Bone marrow (tissue), 2 donors: ENCODE measurements around the gene CNNM4.

ENCODE experiments used
- DNase-seq, 2 donors: peaks; one replicate each; lab custom pipeline; 2025; lab: John Stamatoyannopoulos, UW

CNNM4 gene

GRCh38 chr2:96832408-96832753 lies 71.7 kb downstream of the CNNM4 start:
- DNase-seq = no peak

GRCh38 chr2:96832754-96833507 lies 72.2 kb downstream of the CNNM4 start:
- no peak for DNase-seq

GRCh38 chr2:96835830-96836229 lies 75.1 kb downstream of the CNNM4 start:
- DNase-seq = no peak

GRCh38 chr2:96837575-96837974 lies 76.9 kb downstream of the CNNM4 start:
- DNase-seq = no peak

GRCh38 chr2:96838345-96839292 lies 77.9 kb downstream of the CNNM4 start:
- DNase-seq = no peak

GRCh38 chr2:96839293-96839874 lies 78.7 kb downstream of the CNNM4 start:
- no peak for DNase-seq

GRCh38 chr2:96839875-96840850 lies 79.5 kb downstream of the CNNM4 start:
- no peak for DNase-seq

GRCh38 chr2:96841701-96842495 lies 81.2 kb downstream of the CNNM4 start:
- DNase-seq = no peak

- no peak for DNase-seq
Observed at GRCh38 chr2:96842600-96842999, 81.9 kb downstream of the CNNM4 start.

- DNase-seq = no peak
Observed at GRCh38 chr2:96843538-96844268, 83.0 kb downstream of the CNNM4 start, which contains the start of gene ANKRD23. Gene ANKRD23 (minus strand): TSS chr2:96844021. CDS start chr2:96843992, 29 bp downstream.

- no peak for DNase-seq
Observed at GRCh38 chr2:96844405-96844808, 83.7 kb downstream of the CNNM4 start.

GRCh38 chr2:96846825-96847224 lies 86.1 kb downstream of the CNNM4 start:
- no peak for DNase-seq

- no peak for DNase-seq
Observed at GRCh38 chr2:96847586-96847985, 86.9 kb downstream of the CNNM4 start.

- DNase-seq = no peak
Observed at GRCh38 chr2:96848264-96848663, 87.6 kb downstream of the CNNM4 start.

GRCh38 chr2:96852667-96853066 lies 92.0 kb downstream of the CNNM4 start:
- DNase-seq = no peak

GRCh38 chr2:96853321-96853720 lies 92.6 kb downstream of the CNNM4 start:
- no peak for DNase-seq

GRCh38 chr2:96856776-96857666 lies 96.3 kb downstream of the CNNM4 start:
- DNase-seq = no peak

- peak; percentile 82 to 97 for DNase-seq
Observed at GRCh38 chr2:96857667-96858372, 97.1 kb downstream of the CNNM4 start, which contains the start of gene ANKRD39. Gene ANKRD39 (minus strand): TSS chr2:96858016. CDS start chr2:96857987, 29 bp downstream.
